Activated T-cell treated with anti-CD3 and anti-CD28 coated beads, Interleukin-2, amount 50 U/mL, for 72 hours (primary cell): ENCODE results near the gene TBCA. TPM values are rescaled to one million over a fixed set of nuclear protein-coding genes. Genes with fewer than 3 reads are reported as not detected.
"Not testable (repeated sequence)": the region's sequence is repeated elsewhere in the genome, so short reads cannot be mapped to it uniquely, and the experiment has no call there.

ENCODE experiments used
- ATAC-seq, 2 donors: fragments of 150-1000 bp; cut with Tn5 transposase; replicated peaks in 1 of 2; 2 replicates each; pipeline ENCODE4 v1.10.0; 2021; ENCODE audit warnings: moderate library complexity in 2 of 2, mild to moderate bottlenecking in 1 of 2
- DNase-seq, 2 donors: peaks; one replicate each; pipeline ENCODE4 v3.0.0; 2021 to 2022; ENCODE audit warnings: mixed read lengths in 1 of 2
- H3K27ac Mint-ChIP-seq: one replicate; pipeline ENCODE4 v1.8.0; 2022; ENCODE audit warnings: mild to moderate bottlenecking, moderate library complexity, mixed read lengths
- H3K27me3 Mint-ChIP-seq: one replicate; pipeline ENCODE4 v1.8.0; 2022; ENCODE audit warnings: low read depth, mixed read lengths
- H3K36me3 Mint-ChIP-seq, 2 donors: one replicate each; pipeline ENCODE4 v1.8.0; 2022; ENCODE audit warnings: mixed read lengths in 2 of 2, mild to moderate bottlenecking in 1 of 2; ENCODE audit not compliant: insufficient read depth in 2 of 2
- H3K4me1 Mint-ChIP-seq: one replicate; pipeline ENCODE4 v1.8.0; 2022; ENCODE audit warnings: low read depth, mixed read lengths
- H3K4me3 Mint-ChIP-seq, 2 donors: one replicate each; pipeline ENCODE4 v1.8.0; 2022; ENCODE audit warnings: mild to moderate bottlenecking in 2 of 2, mixed read lengths in 2 of 2, moderate library complexity in 2 of 2
- H3K9me3 Mint-ChIP-seq, 2 donors: one replicate each; pipeline ENCODE4 v1.8.0; 2022; ENCODE audit warnings: mixed read lengths in 2 of 2
- total RNA-seq, 2 donors: library from RNA; stranded (reverse); gene quantifications; one replicate each; pipeline ENCODE4 v1.2.3, GENCODE V29; 2022

Gene TBCA
- total RNA-seq, 2 donors from 2014 or later = 163 to 175 TPM

GRCh38 chr5:77767301-77767700 lies 8.8 kb downstream of the TBCA start:
- Mint-ChIP-seq H3K36me3 (peaks cover 14 to 41% of the 10 kb centered on the region in 2 donors), H3K27me3 (no peaks in the 10 kb centered on the region), H3K9me3 (peaks cover 0 to 1% of the 10 kb centered on the region in 2 donors), H3K4me1 (peaks cover 34% of the 10 kb centered on the region), H3K4me3 (no peak overlapping the region), H3K27ac (no peak overlapping the region)
- ATAC-seq (no peak), DNase-seq (no peak)

- Mint-ChIP-seq H3K4me1 (peaks cover 30% of the 10 kb centered on the region), H3K27ac (no peak overlapping the region), H3K36me3 (peaks cover 5 to 22% of the 10 kb centered on the region in 2 donors), H3K9me3 (no peaks in the 10 kb centered on the region), H3K27me3 (no peaks in the 10 kb centered on the region), H3K4me3 (no peak overlapping the region)
- DNase-seq (no peak), ATAC-seq (no peak)
Observed at GRCh38 chr5:77761606-77762005, 14.5 kb downstream of the TBCA start.

- H3K4me3 Mint-ChIP-seq = no peak overlapping the region
- no peak overlapping the region for H3K27ac Mint-ChIP-seq
- peaks cover 2 to 15% of the 10 kb centered on the region in 2 donors for H3K36me3 Mint-ChIP-seq
- H3K27me3 Mint-ChIP-seq = no peaks in the 10 kb centered on the region
- peaks cover 31% of the 10 kb centered on the region for H3K4me1 Mint-ChIP-seq
- DNase-seq (no peak), ATAC-seq (no peak)
- no peaks in the 10 kb centered on the region for H3K9me3 Mint-ChIP-seq
Observed at GRCh38 chr5:77758141-77758938, 17.8 kb downstream of the TBCA start.

- Mint-ChIP-seq H3K9me3 (no peaks in the 10 kb centered on the region), H3K27ac (no peak overlapping the region), H3K4me3 (no peak overlapping the region), H3K27me3 (no peaks in the 10 kb centered on the region), H3K4me1 (peaks cover 30% of the 10 kb centered on the region), H3K36me3 (peaks cover 0 to under 1% of the 10 kb centered on the region in 2 donors)
- DNase-seq (peak in 1 of 2 donors; percentile 19), ATAC-seq (peak; percentile 69 to 75)
Observed at GRCh38 chr5:77751328-77752023, 24.7 kb downstream of the TBCA start.

GRCh38 chr5:77750928-77751327 lies 25.2 kb downstream of the TBCA start:
- not testable (repeated sequence) for H3K4me3 Mint-ChIP-seq, ATAC-seq, H3K36me3 Mint-ChIP-seq, H3K27ac Mint-ChIP-seq, DNase-seq, H3K27me3 Mint-ChIP-seq, H3K9me3 Mint-ChIP-seq
- H3K4me1 Mint-ChIP-seq = peaks cover 27% of the 10 kb centered on the region

GRCh38 chr5:77748160-77748559 lies 28.0 kb downstream of the TBCA start:
- Mint-ChIP-seq H3K36me3 (peaks cover 3 to 7% of the 10 kb centered on the region in 2 donors), H3K4me1 (peaks cover 21% of the 10 kb centered on the region), H3K27me3 (no peaks in the 10 kb centered on the region), H3K27ac (no peak overlapping the region), H3K4me3 (no peak overlapping the region), H3K9me3 (no peaks in the 10 kb centered on the region)
- no peak for DNase-seq
- ATAC-seq = no peak

- H3K4me1 Mint-ChIP-seq = no peaks in the 10 kb centered on the region
- H3K9me3 Mint-ChIP-seq = no peaks in the 10 kb centered on the region
- peaks cover 3 to 8% of the 10 kb centered on the region in 2 donors for H3K36me3 Mint-ChIP-seq
- H3K27me3 Mint-ChIP-seq = no peaks in the 10 kb centered on the region
- DNase-seq (no peak), ATAC-seq (no peak)
- H3K27ac Mint-ChIP-seq = no peak overlapping the region
- no peak overlapping the region for H3K4me3 Mint-ChIP-seq
Observed at GRCh38 chr5:77744116-77744515, 32.0 kb downstream of the TBCA start.

- ATAC-seq (no peak), DNase-seq (no peak)
- Mint-ChIP-seq H3K4me1 (no peaks in the 10 kb centered on the region), H3K36me3 (peaks cover 3 to 8% of the 10 kb centered on the region in 2 donors), H3K27me3 (no peaks in the 10 kb centered on the region), H3K4me3 (no peak overlapping the region), H3K27ac (no peak overlapping the region), H3K9me3 (no peaks in the 10 kb centered on the region)
Observed at GRCh38 chr5:77743181-77743580, 33.0 kb downstream of the TBCA start.

GRCh38 chr5:77741608-77742007 lies 34.5 kb downstream of the TBCA start:
- Mint-ChIP-seq H3K4me3 (no peak overlapping the region), H3K9me3 (no peaks in the 10 kb centered on the region), H3K27ac (no peak overlapping the region), H3K4me1 (no peaks in the 10 kb centered on the region), H3K36me3 (peaks cover 3 to 13% of the 10 kb centered on the region in 2 donors), H3K27me3 (no peaks in the 10 kb centered on the region)
- DNase-seq (no peak), ATAC-seq (no peak)

- H3K4me1 Mint-ChIP-seq = no peaks in the 10 kb centered on the region
- peaks cover 0 to 2% of the 10 kb centered on the region in 2 donors for H3K9me3 Mint-ChIP-seq
- no peaks in the 10 kb centered on the region for H3K27me3 Mint-ChIP-seq
- no peak overlapping the region for H3K27ac Mint-ChIP-seq
- peaks cover 5 to 24% of the 10 kb centered on the region in 2 donors for H3K36me3 Mint-ChIP-seq
- no peak overlapping the region for H3K4me3 Mint-ChIP-seq
- DNase-seq (no peak), ATAC-seq (no peak)
Observed at GRCh38 chr5:77734885-77735284, 41.3 kb downstream of the TBCA start.

GRCh38 chr5:77733130-77733529 lies 43.0 kb downstream of the TBCA start:
- Mint-ChIP-seq H3K4me3 (no peak overlapping the region), H3K9me3 (peaks cover 0 to 2% of the 10 kb centered on the region in 2 donors), H3K27me3 (no peaks in the 10 kb centered on the region), H3K4me1 (no peaks in the 10 kb centered on the region), H3K36me3 (peaks cover 5 to 24% of the 10 kb centered on the region in 2 donors), H3K27ac (peak overlapping the region; percentile 12)
- DNase-seq (no peak), ATAC-seq (no peak)

GRCh38 chr5:77727190-77727589 lies 48.9 kb downstream of the TBCA start:
- Mint-ChIP-seq H3K27me3 (no peaks in the 10 kb centered on the region), H3K27ac (no peak overlapping the region), H3K4me1 (peaks cover 6% of the 10 kb centered on the region), H3K36me3 (peaks cover 0 to 2% of the 10 kb centered on the region in 2 donors), H3K9me3 (no peaks in the 10 kb centered on the region), H3K4me3 (no peak overlapping the region)
- no peak for ATAC-seq
- no peak for DNase-seq

- H3K27ac Mint-ChIP-seq = no peak overlapping the region
Observed at GRCh38 chr5:77725616-77726015, 50.5 kb downstream of the TBCA start.

More at GRCh38 chr5:77725616-77726015, 50.5 kb downstream of the TBCA start:
- ATAC-seq (no peak), DNase-seq (no peak)
- Mint-ChIP-seq H3K4me1 (peaks cover 6% of the 10 kb centered on the region), H3K36me3 (peaks cover 0 to 2% of the 10 kb centered on the region in 2 donors), H3K4me3 (no peak overlapping the region), H3K9me3 (no peaks in the 10 kb centered on the region), H3K27me3 (no peaks in the 10 kb centered on the region)
